PC-3 (cell line): ENCODE measurements around the gene ARHGAP26. TPM values are rescaled to one million over a fixed set of nuclear protein-coding genes. Genes with fewer than 3 reads are reported as not detected.
A peak's percentile ranks its signal among the peaks of the same experiment; 100 is the strongest.

Experiments used
- ATAC-seq: fragments of 200-7000 bp; cut with Tn5 transposase; 2 replicates; pipeline ENCODE4 v1.9.1; 2020; ENCODE audit warnings: mild to moderate bottlenecking, moderate library complexity
- BruUV-seq: library from RNA; stranded (reverse); fragments of 400-500 nt; replicated peaks from 2 replicates; lab custom pipeline; 2021; lab: Mats Ljungman, UMichigan
- CTCF ChIA-PET: fragments of 300-600 bp; sonication (Branson Sonifier 250); formaldehyde crosslinking; loops from one replicate; lab custom pipeline; 2022; ENCODE audit warnings: antibody characterized with exemption; lab: Charles Lee
- POLR2A ChIA-PET: fragments of 300-600 bp; sonication (Branson Sonifier 250); formaldehyde crosslinking; loops from one replicate; lab custom pipeline; 2022; ENCODE audit warnings: antibody characterized with exemption; ENCODE audit not compliant: unreplicated experiment; lab: Charles Lee
- DNase-seq: peaks from one replicate; pipeline ENCODE4 v3.0.0-alpha.2; 2015
- H2AFZ ChIP-seq: fragments of 300-600 bp; sonication (generic); 2 replicates; pipeline ENCODE4 v1.6.0; 2016; ENCODE audit warnings: antibody characterized with exemption, low read length
- H3F3A ChIP-seq: fragments of 300-600 bp; sonication (generic); one replicate; pipeline ENCODE4 v1.6.0; 2017; ENCODE audit warnings: antibody characterized with exemption, low read length, control low read depth, mild to moderate bottlenecking; ENCODE audit not compliant: unreplicated experiment
- H3K27ac ChIP-seq: fragments of 300-600 bp; sonication (generic); 2 replicates; pipeline ENCODE4 v1.5.1; 2016; ENCODE audit warnings: mild to moderate bottlenecking, low read length
- H3K27me3 ChIP-seq: fragments of 300-600 bp; sonication (generic); 2 replicates; pipeline ENCODE4 v1.6.1; 2016; ENCODE audit warnings: low read length, mixed read lengths
- H3K36me3 ChIP-seq: fragments of 300-600 bp; sonication (generic); 2 replicates; pipeline ENCODE4 v1.6.1; 2016; ENCODE audit warnings: low read depth, mixed run types, low read length, mixed read lengths
- H3K4me1 ChIP-seq: fragments of 300-600 bp; sonication (generic); 2 replicates; pipeline ENCODE4 v1.5.1; 2016; ENCODE audit warnings: low read length; ENCODE audit not compliant: insufficient read depth
- H3K4me2 ChIP-seq: fragments of 300-600 bp; sonication (generic); 2 replicates; pipeline ENCODE4 v1.6.0; 2016; ENCODE audit warnings: low read length
- H3K4me3 ChIP-seq: fragments of 300-600 bp; sonication (generic); 2 replicates; pipeline ENCODE4 v1.5.1; 2016; ENCODE audit warnings: mild to moderate bottlenecking, low read length, mixed read lengths
- H3K79me2 ChIP-seq: fragments of 300-600 bp; sonication (generic); 2 replicates; pipeline ENCODE4 v1.6.1; 2017; ENCODE audit warnings: low read length, mixed read lengths
- H3K9ac ChIP-seq: fragments of 300-600 bp; sonication (generic); 2 replicates; pipeline ENCODE4 v1.6.0; 2016; ENCODE audit warnings: mild to moderate bottlenecking, low read length
- H3K9me2 ChIP-seq: fragments of 300-600 bp; sonication (generic); replicated peaks from 2 replicates; pipeline ENCODE4 v1.6.1; 2016; ENCODE audit warnings: mixed run types, low read length, mixed read lengths
- H3K9me3 ChIP-seq: fragments of 300-600 bp; sonication (generic); 2 replicates; pipeline ENCODE4 v1.6.1; 2016; ENCODE audit warnings: low read length, mixed read lengths
- H4K20me1 ChIP-seq: fragments of 300-600 bp; sonication (generic); 2 replicates; pipeline ENCODE4 v1.6.1; 2016; ENCODE audit warnings: low read length, mixed read lengths
- CTCF ChIP-seq: fragments of 300-600 bp; sonication (generic); conservative IDR thresholded peaks from 2 replicates; pipeline ENCODE4 v1.5.1; 2017; ENCODE audit warnings: antibody characterized with exemption, low read depth, mild to moderate bottlenecking, low read length
- EZH2 ChIP-seq: fragments of 300-600 bp; sonication (generic); IDR thresholded peaks from one replicate; pipeline ENCODE4 v1.6.1; 2017; ENCODE audit warnings: antibody characterized with exemption, mild to moderate bottlenecking, low read length; ENCODE audit not compliant: unreplicated experiment
- EZH2phosphoT487 ChIP-seq: fragments of 300-600 bp; sonication (generic); IDR thresholded peaks from 2 replicates; pipeline ENCODE4 v1.6.1; 2018; ENCODE audit warnings: mild to moderate bottlenecking, antibody characterized with exemption, low read length, borderline replicate concordance
- intact Hi-C: fragments of 100-400 bp; cut with micrococcal nuclease; formaldehyde crosslinking; loops from 2 replicates; pipeline ENCODE4 v1.9.0; 2023
- total RNA-seq: library from RNA; depleted of rRNA; stranded (reverse); fragments of >200 nt; gene quantifications from 2 replicates; pipeline ENCODE4 v1.2.3, GENCODE V29; 2014

The ARHGAP26 gene
- total RNA-seq, 1 experiment from 2014 or later: 11.7 TPM

DNA sequence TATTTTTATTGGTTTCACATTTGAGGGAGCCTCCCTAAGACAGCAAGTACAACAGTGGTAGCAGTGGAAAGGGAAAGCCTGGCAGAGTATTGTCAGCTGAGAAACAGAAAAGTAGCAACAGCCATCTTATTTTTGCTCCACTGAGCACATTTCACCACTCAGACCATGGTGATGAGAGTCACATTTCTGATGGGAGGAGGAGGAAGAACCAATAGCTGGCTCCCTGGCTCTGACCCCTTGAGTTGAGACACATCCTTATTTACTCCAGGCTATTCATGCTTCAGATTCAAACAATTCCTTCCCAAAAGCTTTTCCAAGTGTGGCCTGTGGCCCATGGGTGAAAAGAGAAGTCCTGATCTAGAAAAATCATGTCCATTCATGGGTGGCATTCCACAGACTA lies 236.3 kb downstream of the ARHGAP26 start:
- no peaks in the 10 kb centered on the region for H4K20me1 ChIP-seq
- no peaks in the 10 kb centered on the region for H3F3A ChIP-seq
- H3K36me3 ChIP-seq: no peaks in the 10 kb centered on the region
- H3K4me2 ChIP-seq: no peak overlapping the region
- H3K4me3 ChIP-seq: no peak overlapping the region
- BruUV-seq: no TSS peak
- DNase-seq: no peak
- CTCF ChIA-PET: no interaction called here
- intact Hi-C loops: loop anchor here (10.0 kb wide), 1 partner anchor 818 kb away; no protein-coding TSS in a partner anchor
- POLR2A ChIA-PET: no interaction called here
- no peaks in the 10 kb centered on the region for H3K27me3 ChIP-seq
- H2AFZ ChIP-seq: no peak overlapping the region
- H3K4me1 ChIP-seq: peaks cover 30% of the 10 kb centered on the region
- no peak overlapping the region for H3K27ac ChIP-seq
- no peak for ATAC-seq
- no peak overlapping the region for H3K9ac ChIP-seq
- H3K9me3 ChIP-seq: no peaks in the 10 kb centered on the region
- no peaks in the 10 kb centered on the region for H3K79me2 ChIP-seq
- TF ChIP-seq EZH2: no peak
- no peak for TF ChIP-seq CTCF
- TF ChIP-seq EZH2phosphoT487: no peak
- H3K9me2 ChIP-seq: no peaks in the 10 kb centered on the region

DNA sequence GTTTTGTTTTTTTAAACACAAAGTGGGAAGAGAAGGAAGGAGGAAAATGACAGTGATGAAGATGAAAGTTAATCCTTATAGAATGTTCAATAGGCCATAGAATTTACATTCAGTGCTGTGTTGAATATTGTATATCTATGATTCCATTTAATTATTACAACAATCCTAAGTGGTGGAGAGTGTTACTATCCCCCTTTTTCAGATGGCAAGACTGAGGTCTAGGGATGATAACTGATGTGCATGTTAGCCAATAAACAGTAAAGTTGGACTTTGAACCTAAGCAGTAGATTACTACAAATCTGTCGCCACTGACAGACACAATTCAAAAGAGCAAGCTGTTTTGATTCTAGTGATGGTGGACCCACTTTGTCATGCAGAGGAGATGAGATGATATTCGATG lies 237.9 kb downstream of the ARHGAP26 start:
- Histone ChIP-seq H3K9ac (peak overlapping the region; percentile 87), H3K9me2 (no peaks in the 10 kb centered on the region), H4K20me1 (no peaks in the 10 kb centered on the region), H3K27me3 (no peaks in the 10 kb centered on the region), H2AFZ (no peak overlapping the region), H3K79me2 (no peaks in the 10 kb centered on the region), H3K36me3 (no peaks in the 10 kb centered on the region), H3K4me1 (peaks cover 18% of the 10 kb centered on the region), H3K4me2 (peak overlapping the region; percentile 60), H3K4me3 (no peak overlapping the region), H3F3A (no peaks in the 10 kb centered on the region), H3K27ac (peak overlapping the region; percentile 99), H3K9me3 (no peaks in the 10 kb centered on the region)
- no peak for DNase-seq
- intact Hi-C loops: loop anchor here (10.0 kb wide), 1 partner anchor 817 kb away; no protein-coding TSS in a partner anchor
- no peak for ATAC-seq
- ChIA-PET POLR2A (interaction anchor here (0.5 kb wide), 1 partner anchor 170 kb away, joined by 6 read pairs; no protein-coding TSS in a partner anchor), CTCF (no interaction called here)
- no TSS peak for BruUV-seq
- TF ChIP-seq CTCF: no peak
- no peak for TF ChIP-seq EZH2
- TF ChIP-seq EZH2phosphoT487: no peak

GRCh38 chr5:143008809-143009521 lies 238.8 kb downstream of the ARHGAP26 start:
- BruUV-seq: no TSS peak
- TF ChIP-seq EZH2 (no peak), EZH2phosphoT487 (no peak), CTCF (peak; percentile 52)
- no peaks in the 10 kb centered on the region for H3K9me2 ChIP-seq
- H3K27ac ChIP-seq: peak overlapping the region; percentile 99
- no peak overlapping the region for H3K4me3 ChIP-seq
- intact Hi-C loops: loop anchor here (10.0 kb wide), 1 partner anchor 816 kb away; no protein-coding TSS in a partner anchor
- H2AFZ ChIP-seq: no peak overlapping the region
- ATAC-seq (peak; percentile 90), DNase-seq (peak; percentile 95)
- no peaks in the 10 kb centered on the region for H3K79me2 ChIP-seq
- POLR2A ChIA-PET: no interaction called here
- no peaks in the 10 kb centered on the region for H3K27me3 ChIP-seq
- H3K4me2 ChIP-seq: peak overlapping the region; percentile 60
- no peaks in the 10 kb centered on the region for H3K9me3 ChIP-seq
- peaks cover 18% of the 10 kb centered on the region for H3K4me1 ChIP-seq
- H3F3A ChIP-seq: no peaks in the 10 kb centered on the region
- CTCF ChIA-PET: no interaction called here
- peak overlapping the region; percentile 87 for H3K9ac ChIP-seq
- H3K36me3 ChIP-seq: no peaks in the 10 kb centered on the region
- H4K20me1 ChIP-seq: no peaks in the 10 kb centered on the region
